ENCODE results near the gene TPX2. TPM values are rescaled to one million over a fixed set of nuclear protein-coding genes. Genes with fewer than 3 reads are reported as not detected.

TPX2 gene
- total RNA-seq, 4 donors from 2014 or later: 3.2 to 15.7 (median 7.8) TPM

DNA sequence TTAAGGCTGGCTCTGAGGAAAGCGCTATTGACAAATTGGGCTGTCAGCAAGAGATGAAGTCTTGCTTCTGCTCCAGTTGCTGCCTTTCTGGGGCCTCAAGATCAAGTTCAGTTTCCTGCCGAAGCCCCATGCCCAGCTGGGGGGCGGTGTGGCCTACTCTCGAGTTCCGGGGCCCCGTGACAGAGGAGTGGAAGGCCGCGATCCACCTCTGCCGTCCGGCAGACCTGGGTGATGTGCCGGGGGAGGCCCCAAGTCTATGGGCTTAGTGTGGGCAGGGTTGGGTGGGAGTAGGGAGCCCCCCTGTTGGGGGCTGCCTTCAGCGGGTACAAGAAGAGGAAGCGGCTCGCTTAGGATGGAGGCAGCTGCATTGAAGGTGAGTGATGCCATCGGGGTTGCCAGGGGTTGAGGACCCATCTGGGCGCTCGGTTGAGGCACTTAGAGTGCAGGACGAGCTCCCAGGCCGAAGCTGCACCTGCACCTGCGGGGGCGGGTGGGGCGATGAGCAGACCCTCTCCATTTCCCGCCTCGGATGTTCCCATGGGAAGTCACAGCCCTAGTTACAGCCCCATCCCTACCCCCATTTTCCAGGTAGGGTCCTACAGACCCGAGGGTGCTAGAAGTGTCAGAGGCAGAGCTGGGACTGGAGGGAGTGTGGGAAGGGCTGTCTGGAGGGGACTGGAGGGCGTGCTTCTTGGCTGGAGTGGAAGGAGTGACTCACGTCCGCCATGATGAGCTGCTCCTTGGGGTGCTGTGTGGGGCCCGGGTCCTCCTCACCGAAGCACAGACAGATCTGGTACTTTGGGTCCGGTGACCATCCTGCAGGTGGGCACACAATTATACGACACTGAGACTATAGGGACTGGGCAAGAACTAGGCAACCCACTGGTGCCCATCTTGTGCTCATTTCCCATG lies 109.3 kb downstream of the TPX2 start:
- Histone ChIP-seq H3K9me3 (no peaks in the 10 kb centered on the region), H3K4me3 (no peak overlapping the region), H3K27ac (no peak overlapping the region), H3K27me3 (peaks cover 30% of the 10 kb centered on the region), H3K36me3 (no peaks in the 10 kb centered on the region), H3K4me1 (peaks cover 0 to 5% (median 0%) of the 10 kb centered on the region in 4 donors)
- no peak for DNase-seq
- 87% methylated on average over 30 of the region's 32 CpGs; no CpG with 5 or more reads in 1 of the 2 donors for WGBS, 2 donors (ENCODE audit: low coverage in 1 of 2)
- in situ Hi-C loops (cut with MboI; ENCODE audit: low pct_ligation_motif_present in 1 of 4, low pct_unique_long_range_greater_than_20kb in 1 of 4, low sequenced_read_pairs in 3 of 4): loop anchor here in 1 of 4 donors (10.0 kb wide), 1 partner anchor 96 kb away; no protein-coding TSS in a partner anchor
- TF ChIP-seq POLR2AphosphoS5 (IDR thresholded peaks at IDR 0.05) (no peak), EP300 (IDR thresholded peaks at IDR 0.05; ENCODE audit: low read depth) (no peak), POLR2A (IDR thresholded peaks at IDR 0.05) (no peak), CTCF (IDR thresholded peaks at IDR 0.05) (no peak)
- intact Hi-C loops (cut with DNase I; ENCODE audit: low total_unique reads): no loop called here

DNA sequence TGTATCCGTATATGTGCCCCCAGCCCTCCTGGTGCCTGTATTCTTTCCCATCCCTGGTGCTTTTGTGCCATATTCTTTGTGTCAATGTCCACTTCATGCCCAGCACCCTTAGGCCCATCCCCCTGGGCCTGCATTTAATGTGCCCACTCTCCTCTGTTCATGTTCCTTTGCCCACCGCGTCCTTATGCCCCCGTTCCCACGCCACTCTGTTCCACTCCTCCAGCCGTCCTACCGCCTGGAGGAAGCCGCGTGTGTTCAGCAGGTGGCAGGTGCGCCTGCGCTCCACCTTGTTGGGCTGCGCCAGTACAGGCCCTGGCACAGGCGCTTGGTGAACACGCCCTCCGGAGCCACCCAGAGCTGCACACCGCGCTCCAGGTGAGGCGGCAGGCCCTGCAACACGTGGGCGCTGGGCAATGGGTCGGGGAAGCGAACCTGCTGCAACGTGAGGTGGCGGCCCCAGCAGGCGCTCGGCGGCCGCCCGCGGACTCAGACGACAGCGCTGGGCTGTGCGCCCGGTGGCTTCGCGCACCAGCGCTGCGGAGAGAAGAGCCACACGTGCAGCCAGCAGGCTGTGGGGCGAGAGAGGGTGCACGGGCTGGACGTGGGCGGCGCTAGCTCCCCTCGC lies 110.3 kb downstream of the TPX2 start:
- TF ChIP-seq EP300 (IDR thresholded peaks at IDR 0.05; ENCODE audit: low read depth) (no peak), POLR2A (IDR thresholded peaks at IDR 0.05) (no peak), POLR2AphosphoS5 (IDR thresholded peaks at IDR 0.05) (no peak), CTCF (IDR thresholded peaks at IDR 0.05) (no peak)
- Histone ChIP-seq H3K4me3 (no peak overlapping the region), H3K36me3 (no peaks in the 10 kb centered on the region), H3K27me3 (peaks cover 34% of the 10 kb centered on the region), H3K9me3 (no peaks in the 10 kb centered on the region), H3K27ac (no peak overlapping the region), H3K4me1 (peaks cover 0 to 5% (median 0%) of the 10 kb centered on the region in 4 donors)
- WGBS, 2 donors (ENCODE audit: low coverage in 1 of 2): 29 to 31% methylated on average over 3 to 43 of the region's 45 CpGs
- in situ Hi-C loops (cut with MboI; ENCODE audit: low pct_ligation_motif_present in 1 of 4, low pct_unique_long_range_greater_than_20kb in 1 of 4, low sequenced_read_pairs in 3 of 4) (loop anchor here in 1 of 4 donors (10.0 kb wide), 1 partner anchor 95 kb away; no protein-coding TSS in a partner anchor), intact Hi-C loops (cut with DNase I; ENCODE audit: low total_unique reads) (no loop called here)
- peak; percentile 62 for DNase-seq

Small RNA genes lying within 50 kb of the gene (small RNA-seq; reads per million reads assigned to genes)
- gene AL160175.1: 0 reads per million in 4 donors

Other genes with a start within 250 kb of the TPX2 start
- 10 to 100 TPM; 38.4 to 86.0 (median 63.4) TPM for gene HM13, start 224.8 kb upstream of the TPX2 start, total RNA-seq
- 1,000 to 10,000 TPM in 1 of 4 donors, 100 to 1,000 TPM in 3; 516 to 1,015 (median 933) TPM for gene ID1, start 134.0 kb upstream of the TPX2 start, total RNA-seq
- gene COX4I2, start 101.4 kb upstream of the TPX2 start, total RNA-seq: not detected
- gene BCL2L1, start 16.4 kb upstream of the TPX2 start, total RNA-seq: 100 to 1,000 TPM in 3 of 4 donors, 10 to 100 TPM in 1; 98.6 to 151 (median 107) TPM
- under 1 TPM in 1 of 4 donors, not detected in 3; 0.16 TPM for gene MYLK2, start 80.1 kb downstream of the TPX2 start, total RNA-seq
- gene FOXS1, start 106.3 kb downstream of the TPX2 start, total RNA-seq: under 1 TPM in 1 of 4 donors, not detected in 3; 0.55 TPM
- gene DUSP15, start 131.2 kb downstream of the TPX2 start, total RNA-seq: 1 to 10 TPM in 1 of 4 donors, not detected in 3; 1.1 TPM
- not detected for gene TTLL9, start 131.3 kb downstream of the TPX2 start, total RNA-seq
- 1 to 10 TPM; 2.2 to 9.2 (median 6.5) TPM for gene PDRG1, start 212.8 kb downstream of the TPX2 start, total RNA-seq
- under 1 TPM in 1 of 4 donors, not detected in 3; under 0.01 TPM for gene XKR7, start 228.9 kb downstream of the TPX2 start, total RNA-seq